Stromal cell of bone marrow (primary cell): ENCODE results near the gene RPUSD4.
A peak's percentile ranks its signal among the peaks of the same experiment; 100 is the strongest.

ENCODE experiments used
- DNase-seq: peaks from one replicate; pipeline ENCODE4 v3.0.0-alpha.2; 2012; ENCODE audit warnings: low read depth

Gene RPUSD4

GRCh38 chr11:126181939-126182730 is 29.3 kb downstream of the RPUSD4 start:
- DNase-seq = no peak

DNA sequence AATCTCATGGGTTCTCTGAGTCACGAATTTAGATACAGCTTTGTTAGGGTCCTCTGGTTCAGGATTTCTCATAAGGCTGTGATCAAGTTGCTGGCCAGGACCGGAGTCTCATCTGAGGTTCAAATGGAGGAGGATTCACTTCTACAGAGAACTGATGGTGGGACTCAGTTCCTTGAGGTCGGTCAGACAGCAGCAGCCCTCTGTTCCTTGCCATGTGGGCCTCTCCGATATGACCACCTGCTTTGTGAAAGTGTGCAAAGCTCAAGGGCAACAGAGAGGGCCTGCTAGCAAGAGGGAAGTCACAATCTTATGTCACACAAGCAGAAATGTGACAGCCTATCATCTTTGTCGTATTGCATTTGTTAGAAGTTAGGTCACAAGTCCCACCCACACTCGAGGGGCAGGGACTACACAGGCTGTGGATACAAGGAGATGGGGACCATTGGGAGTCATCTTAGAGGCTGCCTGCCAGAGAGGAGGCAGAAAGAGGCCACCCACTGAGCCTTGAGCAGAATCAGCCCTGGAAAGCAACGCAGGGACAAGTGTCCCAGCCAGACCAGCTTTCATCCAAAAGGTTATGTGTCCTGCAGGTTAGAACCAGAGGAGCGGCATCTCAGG is 34.5 kb downstream of the RPUSD4 start:
- DNase-seq = no peak

- peak; percentile 33 for DNase-seq
Measured at GRCh38 chr11:126175393-126175792, 36.1 kb downstream of the RPUSD4 start.

- no peak for DNase-seq
Measured at GRCh38 chr11:126174816-126175215, 36.6 kb downstream of the RPUSD4 start.

DNA sequence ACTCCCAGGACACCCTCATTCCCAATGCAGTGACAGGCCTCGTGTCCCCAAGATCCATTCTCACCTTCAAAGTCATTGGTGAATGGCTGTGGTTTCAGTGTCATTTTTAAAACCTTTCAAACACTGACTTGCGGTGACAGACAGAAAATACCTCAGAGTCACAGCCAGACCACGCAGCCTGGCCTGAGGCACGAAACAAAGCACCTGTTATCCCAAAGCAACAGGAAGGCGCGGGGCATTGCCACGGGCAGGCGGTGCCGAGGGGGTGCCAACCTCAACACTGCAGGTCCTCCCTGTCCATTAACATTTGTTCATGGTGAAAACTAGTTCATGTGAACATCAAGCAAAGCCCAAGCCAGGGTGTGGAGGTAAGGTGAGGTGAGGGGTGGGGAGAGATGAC is 38.2 kb downstream of the RPUSD4 start:
- DNase-seq = no peak

DNA sequence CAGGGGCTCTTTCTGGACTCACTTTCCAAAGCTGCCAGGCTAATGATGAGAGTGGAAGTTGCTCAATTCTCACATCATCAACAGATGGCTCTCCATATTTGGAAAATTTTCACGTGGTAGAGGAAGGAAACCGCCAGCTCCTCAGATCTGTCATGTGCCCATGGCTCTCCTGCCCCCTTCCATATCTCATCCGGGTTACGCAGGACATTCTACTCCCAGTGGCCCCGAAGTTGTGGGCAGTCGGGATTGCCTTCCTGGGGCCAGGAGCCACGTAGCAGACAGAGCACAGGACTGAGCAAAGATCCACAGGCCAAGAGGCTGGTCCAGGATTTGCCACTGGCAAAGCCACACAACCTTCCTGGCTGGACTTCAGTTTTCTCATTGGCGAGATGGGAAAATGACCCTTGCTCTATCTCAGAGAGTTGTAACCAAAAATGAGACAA is 38.8 kb downstream of the RPUSD4 start:
- DNase-seq = peak; percentile 45

DNA sequence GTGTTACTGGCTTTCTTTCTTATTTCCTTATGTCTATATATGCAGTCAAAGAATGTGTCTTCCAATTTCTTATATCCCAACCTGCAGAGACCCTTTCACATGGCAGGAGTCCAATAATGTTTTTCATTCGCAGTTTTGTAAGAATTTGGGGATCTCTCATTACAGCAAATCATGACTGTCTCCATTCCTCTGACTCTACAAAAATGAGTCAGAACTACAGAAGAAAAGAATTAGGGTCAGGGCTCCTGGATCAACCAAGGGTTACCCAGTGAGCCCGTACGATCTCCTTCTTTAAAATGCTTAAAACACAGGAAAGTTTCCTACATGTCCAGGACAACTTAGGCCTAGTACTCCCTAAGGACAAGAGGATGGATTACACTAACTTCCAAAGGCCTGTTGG is 42.2 kb downstream of the RPUSD4 start:
- DNase-seq = no peak

- no peak for DNase-seq
Measured at GRCh38 chr11:126167488-126167887, 44.0 kb downstream of the RPUSD4 start.

- DNase-seq = no peak
Measured at GRCh38 chr11:126166413-126166812, 45.0 kb downstream of the RPUSD4 start.

DNA sequence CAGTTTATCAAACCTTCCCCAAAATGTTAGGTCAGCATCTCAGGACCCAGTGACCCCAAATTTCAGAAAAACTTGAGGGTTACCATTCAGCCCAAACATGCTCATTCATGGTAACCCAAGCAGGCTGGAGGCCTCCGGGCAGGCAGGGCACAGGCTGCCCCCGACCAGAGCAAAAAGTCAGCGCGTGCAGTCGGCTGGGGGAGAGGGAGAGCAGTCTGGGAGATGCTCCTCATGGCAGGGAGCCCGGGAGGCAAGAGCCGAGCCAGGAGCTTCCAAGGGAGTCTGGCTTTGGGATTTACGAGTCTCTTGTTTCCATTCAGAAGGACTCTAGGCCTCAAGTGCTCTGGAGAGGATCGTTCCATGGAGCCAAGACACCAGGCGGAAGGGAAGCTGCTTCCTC is 45.7 kb downstream of the RPUSD4 start:
- DNase-seq = no peak

- no peak for DNase-seq
Measured at GRCh38 chr11:126165311-126165720, 46.1 kb downstream of the RPUSD4 start.

DNA sequence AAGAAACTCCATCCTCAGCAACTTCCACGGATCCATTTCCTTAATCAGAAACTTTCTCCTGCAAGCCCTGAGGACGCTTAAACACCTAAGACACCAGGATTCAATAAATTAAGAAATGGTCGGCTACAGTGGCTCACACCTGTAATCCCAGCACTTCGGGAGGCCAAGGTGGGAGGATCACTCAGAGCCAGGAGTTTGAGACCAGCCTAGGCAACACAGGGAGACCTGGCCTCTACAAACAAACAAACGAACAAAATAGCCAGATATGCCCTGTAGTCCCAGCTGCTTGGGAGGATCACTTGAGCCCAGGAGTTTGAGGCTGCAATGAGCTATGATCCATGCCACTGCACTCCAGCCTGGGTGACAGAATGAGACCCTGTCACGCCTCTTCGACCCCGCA is 46.7 kb downstream of the RPUSD4 start:
- no peak for DNase-seq

- DNase-seq = no peak
Measured at GRCh38 chr11:126163779-126164178, 47.7 kb downstream of the RPUSD4 start.

- peak; percentile 81 for DNase-seq
Measured at GRCh38 chr11:126163074-126163700, 48.3 kb downstream of the RPUSD4 start.

DNA sequence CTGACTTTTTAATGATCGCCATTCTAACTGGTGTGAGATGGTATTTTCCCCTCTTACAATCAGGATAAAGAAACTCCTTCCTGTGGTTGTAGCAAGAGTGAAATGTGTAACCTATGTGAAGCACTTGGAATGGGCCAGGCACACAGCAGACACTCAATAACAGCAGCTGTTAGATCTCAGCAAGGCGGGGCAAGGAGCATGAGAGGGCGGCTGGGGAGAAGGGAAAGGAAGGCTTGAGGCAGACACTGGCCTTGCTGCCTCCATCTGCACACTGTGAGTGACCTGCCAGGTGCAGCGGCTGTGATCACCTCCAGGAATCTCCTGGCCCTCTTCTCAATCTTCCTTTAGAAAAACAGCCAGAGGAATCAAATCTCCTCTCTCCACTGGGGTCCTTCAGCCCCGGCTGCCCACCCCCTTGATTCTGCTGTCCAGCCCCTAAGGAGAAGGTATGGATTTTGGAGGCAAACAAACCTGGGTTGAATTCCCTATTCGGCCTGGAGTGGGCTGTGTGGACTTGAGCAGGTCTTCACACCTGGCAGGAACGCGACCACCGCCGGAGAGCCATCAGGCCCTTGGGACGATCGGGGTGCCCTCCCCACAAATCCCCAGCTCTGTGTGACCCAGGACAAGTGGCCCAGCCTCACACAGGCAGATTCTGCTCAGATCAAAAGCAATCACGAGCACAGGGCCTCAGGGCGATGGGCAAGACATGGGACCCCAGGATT is 49.0 kb downstream of the RPUSD4 start:
- no peak for DNase-seq

- DNase-seq = no peak
Measured at GRCh38 chr11:126161023-126161391, 50.4 kb downstream of the RPUSD4 start.

GRCh38 chr11:126160345-126161022 is 51.0 kb downstream of the RPUSD4 start:
- DNase-seq = no peak

GRCh38 chr11:126159719-126160344 is 51.6 kb downstream of the RPUSD4 start:
- no peak for DNase-seq

DNA sequence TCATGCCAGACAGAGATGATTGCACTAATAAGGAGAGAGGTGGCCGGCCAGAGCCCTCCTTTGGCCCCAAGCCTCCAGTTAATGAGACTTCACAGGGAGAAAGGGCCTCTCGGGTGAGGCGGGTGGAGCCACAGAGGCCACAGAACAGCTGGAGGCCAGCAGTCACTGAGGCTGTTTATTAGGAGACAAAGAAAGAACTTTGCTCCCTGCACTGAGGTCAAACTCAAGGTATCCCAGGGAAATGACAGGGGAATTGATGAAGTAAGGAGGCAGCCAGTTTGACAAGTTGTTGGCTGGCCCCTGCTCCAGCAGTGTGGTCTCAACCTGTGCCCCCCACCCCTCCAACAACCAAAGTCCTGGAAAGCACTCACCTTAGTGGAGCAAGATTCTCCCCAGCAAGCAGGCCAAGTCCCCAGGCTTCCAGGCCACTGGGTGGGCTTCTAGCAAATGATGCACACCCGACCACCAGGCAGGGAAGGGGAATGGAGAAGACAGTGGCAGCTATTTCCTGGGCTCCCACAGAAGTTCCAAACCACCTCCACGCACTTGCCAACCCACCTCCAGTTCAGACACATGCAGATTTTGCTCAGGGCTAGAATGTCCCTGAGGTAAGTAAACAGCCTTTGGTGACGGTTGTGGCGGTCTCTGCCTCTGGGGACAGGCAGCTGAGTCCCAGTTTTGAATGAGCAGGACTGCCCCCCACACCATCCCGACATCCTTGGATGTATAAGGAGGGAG is 53.2 kb downstream of the RPUSD4 start:
- no peak for DNase-seq

- no peak for DNase-seq
Measured at GRCh38 chr11:126157326-126158030, 54.0 kb downstream of the RPUSD4 start.
